ENCODE measurements around the gene MTX1. TPM values are rescaled to one million over a fixed set of nuclear protein-coding genes. Genes with fewer than 3 reads are reported as not detected.
"Not testable (repeated sequence)": the region's sequence is repeated elsewhere in the genome, so short reads cannot be mapped to it uniquely, and the experiment has no call there.

MTX1 gene
- total RNA-seq, 2 experiments from 2014 or later: 43.9 to 70.2 TPM

DNA sequence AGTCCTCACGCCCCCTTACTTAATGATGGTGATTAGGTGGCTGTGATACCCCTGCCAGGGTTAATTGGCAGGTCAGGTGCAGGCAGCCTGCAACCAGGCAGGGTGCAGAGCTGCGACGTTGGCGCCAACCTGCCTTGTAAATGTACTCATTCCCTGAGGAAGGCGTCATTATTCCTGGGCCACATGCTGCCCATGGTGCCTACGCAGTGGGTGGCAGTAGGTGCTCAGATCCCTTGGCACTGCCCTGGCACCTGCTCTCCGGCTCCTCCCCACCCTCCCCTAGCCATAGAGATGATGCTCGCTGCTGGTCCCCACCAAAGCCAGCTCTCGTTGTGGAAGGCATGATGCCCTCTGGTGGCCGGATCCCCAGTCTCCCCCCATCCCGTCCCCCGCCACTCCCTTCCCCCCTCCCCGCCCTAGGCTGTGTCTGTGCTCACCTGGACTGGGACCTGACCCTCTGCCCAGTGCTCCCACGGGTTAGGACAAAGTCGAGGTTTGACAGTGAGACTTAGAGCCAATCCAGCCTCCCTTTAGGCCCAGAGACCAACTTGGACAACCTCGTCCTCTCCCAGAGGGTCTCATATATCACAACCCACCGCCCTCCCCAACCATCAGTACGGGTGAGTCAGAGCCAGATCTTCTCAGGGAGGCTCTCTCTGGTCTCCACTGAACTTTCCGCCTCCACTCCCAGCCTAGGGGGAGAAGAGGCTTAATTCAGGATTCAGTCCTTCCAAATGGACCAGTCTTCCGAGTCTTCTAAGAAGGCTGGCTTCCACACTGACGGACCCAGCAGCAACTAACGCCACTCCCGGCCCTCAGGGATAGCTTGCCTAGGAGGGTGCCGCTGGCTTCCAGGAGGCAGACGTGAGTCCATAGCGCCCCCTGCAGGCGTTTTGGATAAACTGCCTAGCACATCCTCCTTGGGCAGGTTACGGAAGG is 41.1 kb upstream of the MTX1 start:
- H3K4me2 ChIP-seq (ENCODE audit: low read length): peak overlapping the region; percentile 90
- H4K20me1 ChIP-seq (ENCODE audit: insufficient read depth, low read length): no peaks in the 10 kb centered on the region
- H3K79me2 ChIP-seq (ENCODE audit: insufficient read depth, low read depth, low read length): peaks cover 10% of the 10 kb centered on the region; the same call in 1 of the 2 replicates
- H3K9me3 ChIP-seq (ENCODE audit: low read length): no peaks in the 10 kb centered on the region
- H3K36me3 ChIP-seq (ENCODE audit: insufficient read depth, low read length): peaks cover 18% of the 10 kb centered on the region; the same call in 1 of the 2 replicates
- peaks cover 23% of the 10 kb centered on the region for H3K4me1 ChIP-seq (ENCODE audit: insufficient read depth, low read length, poor library complexity, severe bottlenecking)
- peak; percentile 91 for DNase-seq (ENCODE audit: low spot score)
- H3K27ac ChIP-seq (ENCODE audit: low read depth, low read length, poor library complexity, severe bottlenecking): no peak overlapping the region
- ChIA-PET CTCF (ENCODE audit: unreplicated experiment) (interaction anchor here (0.6 to 1.7 kb wide), 5 partner anchors 76 to 123 kb away, joined by 3 to 10 read pairs (median 5); no protein-coding TSS in a partner anchor), POLR2A (no interaction called here)
- intact Hi-C loops (cut with micrococcal nuclease; ENCODE audit: unreplicated experiment): loop anchor here (1.0 kb wide), 1 partner anchor 76 kb away; no protein-coding TSS in a partner anchor
- TF ChIP-seq, protein P1, sequence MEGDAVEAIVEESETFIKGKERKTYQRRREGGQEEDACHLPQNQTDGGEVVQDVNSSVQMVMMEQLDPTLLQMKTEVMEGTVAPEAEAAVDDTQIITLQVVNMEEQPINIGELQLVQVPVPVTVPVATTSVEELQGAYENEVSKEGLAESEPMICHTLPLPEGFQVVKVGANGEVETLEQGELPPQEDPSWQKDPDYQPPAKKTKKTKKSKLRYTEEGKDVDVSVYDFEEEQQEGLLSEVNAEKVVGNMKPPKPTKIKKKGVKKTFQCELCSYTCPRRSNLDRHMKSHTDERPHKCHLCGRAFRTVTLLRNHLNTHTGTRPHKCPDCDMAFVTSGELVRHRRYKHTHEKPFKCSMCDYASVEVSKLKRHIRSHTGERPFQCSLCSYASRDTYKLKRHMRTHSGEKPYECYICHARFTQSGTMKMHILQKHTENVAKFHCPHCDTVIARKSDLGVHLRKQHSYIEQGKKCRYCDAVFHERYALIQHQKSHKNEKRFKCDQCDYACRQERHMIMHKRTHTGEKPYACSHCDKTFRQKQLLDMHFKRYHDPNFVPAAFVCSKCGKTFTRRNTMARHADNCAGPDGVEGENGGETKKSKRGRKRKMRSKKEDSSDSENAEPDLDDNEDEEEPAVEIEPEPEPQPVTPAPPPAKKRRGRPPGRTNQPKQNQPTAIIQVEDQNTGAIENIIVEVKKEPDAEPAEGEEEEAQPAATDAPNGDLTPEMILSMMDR (conservative IDR thresholded peaks at IDR 0.05; ENCODE audit: low read length): peak; percentile 95
- no peak for TF ChIP-seq EZH2phosphoT487 (IDR thresholded peaks at IDR 0.05; ENCODE audit: borderline replicate concordance, low read depth, low read length)
- no peaks in the 10 kb centered on the region for H3K9me2 ChIP-seq (ENCODE audit: insufficient read depth, low read length)
- peak overlapping the region; percentile 83 for H2AFZ ChIP-seq (ENCODE audit: low read length)
- no TSS peak for BruUV-seq (replicated peaks)
- peak overlapping the region; percentile 59 for H3K4me3 ChIP-seq (ENCODE audit: low read depth, low read length, poor library complexity, severe bottlenecking)

GRCh38 chr1:155168105-155168445 is 40.4 kb upstream of the MTX1 start:
- Histone ChIP-seq H3K79me2 (ENCODE audit: insufficient read depth, low read depth, low read length) (peaks cover 14% of the 10 kb centered on the region; the same call in 1 of the 2 replicates), H3K4me2 (ENCODE audit: low read length) (peak overlapping the region; percentile 90; the same call in 1 of the 2 replicates), H3K36me3 (ENCODE audit: insufficient read depth, low read length) (peaks cover 18% of the 10 kb centered on the region; the same call in 1 of the 2 replicates), H3K4me1 (ENCODE audit: insufficient read depth, low read length, poor library complexity, severe bottlenecking) (peaks cover 23% of the 10 kb centered on the region)
- H3K4me3 ChIP-seq (ENCODE audit: low read depth, low read length, poor library complexity, severe bottlenecking); DNase-seq (ENCODE audit: low spot score); H4K20me1 ChIP-seq (ENCODE audit: insufficient read depth, low read length); H2AFZ ChIP-seq (ENCODE audit: low read length); H3K27ac ChIP-seq (ENCODE audit: low read depth, low read length, poor library complexity, severe bottlenecking); intact Hi-C loops (cut with micrococcal nuclease; ENCODE audit: unreplicated experiment); H3K9me3 ChIP-seq (ENCODE audit: low read length); H3K9me2 ChIP-seq (ENCODE audit: insufficient read depth, low read length); BruUV-seq (replicated peaks): not testable (repeated sequence)
- CTCF ChIA-PET (ENCODE audit: unreplicated experiment): interaction anchor here (1.0 to 1.7 kb wide), 4 partner anchors 77 to 123 kb away, joined by 3 to 10 read pairs (median 6); no protein-coding TSS in a partner anchor
- POLR2A ChIA-PET: interaction anchor here (1.1 kb wide), 1 partner anchor 78 kb away, joined by 5 read pairs; no protein-coding TSS in a partner anchor

DNA sequence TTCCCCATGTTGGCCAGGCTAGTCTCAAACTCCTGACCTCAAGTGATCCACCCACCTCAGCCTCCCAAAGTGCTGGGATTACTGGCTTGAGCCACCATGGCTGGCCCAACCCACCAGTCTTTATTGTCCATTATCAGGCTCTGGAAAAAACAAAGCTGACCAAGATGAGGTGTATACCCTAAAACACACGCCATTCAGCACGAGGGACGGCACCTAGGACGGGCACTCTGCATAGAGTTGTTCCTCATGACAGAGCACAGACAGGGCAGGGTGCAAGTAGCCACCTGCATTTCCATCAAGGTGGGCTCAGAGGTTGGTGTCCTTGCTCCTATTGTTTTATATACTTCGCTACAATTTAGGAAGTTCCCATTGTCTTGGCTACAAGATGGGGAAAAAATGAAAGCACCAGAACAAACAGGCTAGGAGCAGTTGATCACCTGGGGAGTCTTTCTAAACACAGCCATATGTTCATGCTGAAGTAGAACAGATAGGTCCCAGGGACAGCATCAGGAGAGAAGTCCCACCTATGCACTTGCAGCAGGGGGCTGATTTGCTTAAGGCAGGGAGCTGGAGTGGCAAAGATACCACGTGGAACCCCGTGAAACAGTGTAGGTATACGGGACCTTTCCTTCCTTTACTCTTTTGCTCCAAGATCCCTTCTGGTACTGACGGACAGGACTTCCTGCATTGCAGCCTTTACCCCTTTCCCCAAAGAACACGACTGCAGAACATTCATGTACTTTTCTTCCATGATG is 39.9 kb upstream of the MTX1 start:
- DNase-seq (ENCODE audit: low spot score): no peak
- CTCF ChIA-PET (ENCODE audit: unreplicated experiment): interaction anchor here (1.0 to 1.5 kb wide), 3 partner anchors 77 to 124 kb away, joined by 3 to 10 read pairs (median 5); no protein-coding TSS in a partner anchor
- intact Hi-C loops (cut with micrococcal nuclease; ENCODE audit: unreplicated experiment): no loop called here

More for the DNA sequence above, 39.9 kb upstream of the MTX1 start:
- Histone ChIP-seq H3K4me1 (ENCODE audit: insufficient read depth, low read length, poor library complexity, severe bottlenecking) (peaks cover 27% of the 10 kb centered on the region), H4K20me1 (ENCODE audit: insufficient read depth, low read length) (no peaks in the 10 kb centered on the region), H3K4me2 (ENCODE audit: low read length) (no peak overlapping the region), H3K36me3 (ENCODE audit: insufficient read depth, low read length) (peaks cover 18% of the 10 kb centered on the region; the same call in 1 of the 2 replicates), H3K9me3 (ENCODE audit: low read length) (no peaks in the 10 kb centered on the region), H3K9me2 (ENCODE audit: insufficient read depth, low read length) (no peaks in the 10 kb centered on the region), H3K27ac (ENCODE audit: low read depth, low read length, poor library complexity, severe bottlenecking) (no peak overlapping the region), H2AFZ (ENCODE audit: low read length) (no peak overlapping the region), H3K79me2 (ENCODE audit: insufficient read depth, low read depth, low read length) (peaks cover 14% of the 10 kb centered on the region; the same call in 1 of the 2 replicates), H3K4me3 (ENCODE audit: low read depth, low read length, poor library complexity, severe bottlenecking) (no peak overlapping the region)
- BruUV-seq (replicated peaks): no TSS peak
- POLR2A ChIA-PET: interaction anchor here (0.6 to 1.1 kb wide), 2 partner anchors 32 to 78 kb away, joined by 3 to 5 read pairs; no protein-coding TSS in a partner anchor
- no peak for TF ChIP-seq EZH2phosphoT487 (IDR thresholded peaks at IDR 0.05; ENCODE audit: borderline replicate concordance, low read depth, low read length)
- TF ChIP-seq, protein P1 (conservative IDR thresholded peaks at IDR 0.05; ENCODE audit: low read length): no peak

Data from OCI-LY7 (cell line).